Heart left ventricle (tissue), 16 donors: ENCODE data around the gene KATNB1. TPM values are rescaled to one million over a fixed set of nuclear protein-coding genes. Genes with fewer than 3 reads are reported as not detected.

Experiments
- ATAC-seq, 4 donors: fragments of 200-7000 bp; cut with Tn5 transposase; one replicate each; pipeline ENCODE4 v1.9.1; 2020 to 2022; ENCODE audit warnings: moderate library complexity in 4 of 4, mild to moderate bottlenecking in 3 of 4, moderate number of reproducible peaks in 1 of 4
- DNase-seq, 5 donors: peaks; one replicate each; pipeline ENCODE4 v3.0.0-alpha.2; 2020
- H3K27ac ChIP-seq, 12 donors: fragments of 200-600 bp; sonication (generic) in 4 of 12; one replicate each; pipeline versions ENCODE4 v1.5.0 to v1.8.0; 2016 to 2022; ENCODE audit warnings: mild to moderate bottlenecking in 2 of 12
- H3K27me3 ChIP-seq, 9 donors: fragments of 200-600 bp; sonication (generic) in 2 of 9; one replicate each; pipeline versions ENCODE4 v1.5.1 to v1.8.0; 2016 to 2022; ENCODE audit warnings: mild to moderate bottlenecking in 3 of 9
- H3K36me3 ChIP-seq, 9 donors: fragments of 200-600 bp; sonication (generic) in 2 of 9; one replicate each; pipeline versions ENCODE4 v1.5.0 to v1.8.0; 2018 to 2022; ENCODE audit warnings: mild to moderate bottlenecking in 2 of 9
- H3K4me1 ChIP-seq, 12 donors: fragments of 200-600 bp; sonication (generic) in 4 of 12; one replicate each; pipeline versions ENCODE4 v1.5.0 to v1.8.0; 2016 to 2022; ENCODE audit warnings: mild to moderate bottlenecking in 3 of 12
- H3K4me3 ChIP-seq, 12 donors: fragments of 200-600 bp; sonication (generic) in 4 of 12; one replicate each; pipeline versions ENCODE4 v1.5.0 to v1.8.0; 2017 to 2022; ENCODE audit warnings: mild to moderate bottlenecking in 9 of 12, moderate library complexity in 4 of 12
- H3K9me3 ChIP-seq, 12 donors: fragments of 200-600 bp; sonication (generic) in 4 of 12; one replicate each; pipeline versions ENCODE4 v1.5.0 to v1.8.0; 2016 to 2022; ENCODE audit warnings: mild to moderate bottlenecking in 1 of 12
- CTCF ChIP-seq, 12 donors: fragments of 200-600 bp; sonication (generic) in 4 of 12; IDR thresholded peaks; one replicate each; pipeline versions ENCODE4 v1.5.0 to v1.8.0; 2018 to 2022; ENCODE audit warnings: antibody characterized with exemption in 12 of 12, mild to moderate bottlenecking in 5 of 12
- POLR2A ChIP-seq, 2 donors: fragments of 450-650 bp; IDR thresholded peaks; one replicate each; pipeline ENCODE4 v1.6.1; 2017; ENCODE audit warnings: antibody characterized with exemption in 2 of 2, mild to moderate bottlenecking in 2 of 2, moderate library complexity in 2 of 2
- WGBS, 4 donors: extraction: QIAGEN DNeasy Blood & Tissue Kit in 2 of 4; methylation state at CpG; one replicate each; pipeline versions ENCODE4 v1.1.5 to v1.1.7; 2013 to 2018; 5-methylcytosine and 5-hydroxymethylcytosine counted together
- intact Hi-C, 10 donors: fragments of 100-400 bp; cut with DNase I; formaldehyde crosslinking; loops; one replicate each; pipeline versions ENCODE4 v1.11.1 to v1.14.2; 2022
- polyA plus RNA-seq, 2 donors: library from polyadenylated mRNA; stranded (reverse); fragments of 200-250 nt; gene quantifications; one replicate each; pipeline ENCODE4 v1.2.3, GENCODE V29; 2013
- total RNA-seq, 9 donors: library from RNA; depleted of rRNA in 2 of 9; stranded (reverse); fragments of >200 nt in 2 of 9; fragmentation: NEBNext Ultra II Directional in 3 of 9; extraction: Animal tissue kit (Norgen Biotek cat#: 25700) in 3 of 9; gene quantifications; one replicate each; pipeline versions ENCODE4 v1.1.0 to v1.2.4, GENCODE V29; 2016 to 2023
- donor health status: ischemic (EF 13 %, LVEDD 7.1; RV severe dilation, severe dysfunction).
- donor health status: healthy with polysubstance abuse.
- donor health status: DM: no; HTN: yes; CAD: no.
- donor health status: DM: no; HTN: no; CAD: no.
- donor health status: ischemic (EF 25% LVEDD 6.9; RV normal size, moderate dysfunction).
- donor health status: ischemic (EF 25% LVEDD 5.7; RV mildly dilated, moderate dysfunction).
- donor health status: healthy.
- donor health status: DM: yes; HTN: yes; CAD: no.
- donor health status: ischemic (EF 35%, LVEDD 5.7; RV mildly dilated, moderate dysfunction).
- donor health status: nonischemic (EF 11% LVEDD 7.7; RV severe dilation, severe dysfunction).
- donor health status: DM: yes; HTN: yes; CAD: no.
- donor health status: PGD.
- donor health status: ischemic (EF 29% LVEDD 5.4; RV normal size, mild dysfunction).
- donor health status: nonischemic (EF 23%, LVEDD 6.1; RV moderate dilation, normal function).

Gene KATNB1
- total and polyA plus RNA-seq, 11 donors: 8.0 to 20.5 (median 15.3) TPM

- ATAC-seq: peak in 3 of 4 donors; percentile 41 to 70 (median 53)
- H3K4me3 ChIP-seq: peak within 1 kb of the TSS in 4 of 12 donors; percentile 13 to 45 (median 30)
- intact Hi-C loops: no loop called here
- H3K27me3 ChIP-seq: peaks cover 0 to 4% (median 0%) of the 10 kb centered on the region in 9 donors
- WGBS, 4 donors: 34 to 46% (median 36%) methylated on average over 7 to 8 of the region's 8 CpGs
- peaks cover 0 to 11% (median 0%) of the 10 kb centered on the region in 12 donors for H3K4me1 ChIP-seq
- H3K36me3 ChIP-seq: no peaks in the 10 kb centered on the region
- TF ChIP-seq POLR2A (IDR thresholded peaks at IDR 0.05) (no peak), CTCF (IDR thresholded peaks at IDR 0.05) (no peak)
- no peak within 1 kb of the TSS for H3K27ac ChIP-seq
- peak in 2 of 5 donors; percentile 29 to 35 for DNase-seq
- no peaks in the 10 kb centered on the region for H3K9me3 ChIP-seq
These were observed 40.6 kb upstream of the KATNB1 start, which contains the start of gene DRC7 for GRCh38 chr16:57694725-57695679. Gene DRC7, plus strand, starts transcription at chr16:57694806. Its CDS starts 3,144 bp downstream, at chr16:57697950.

GRCh38 chr16:57695680-57696069, 39.9 kb upstream of the KATNB1 start:
- ATAC-seq: no peak
- no peaks in the 10 kb centered on the region for H3K9me3 ChIP-seq
- peaks cover 0 to 5% (median 0%) of the 10 kb centered on the region in 12 donors for H3K4me1 ChIP-seq
- no peak overlapping the region for H3K27ac ChIP-seq
- no peak for DNase-seq
- no peaks in the 10 kb centered on the region for H3K36me3 ChIP-seq
- 70 to 87% (median 76%) methylated on average over 5 of the region's 5 CpGs for WGBS, 4 donors
- TF ChIP-seq CTCF (IDR thresholded peaks at IDR 0.05) (no peak), POLR2A (IDR thresholded peaks at IDR 0.05) (no peak)
- intact Hi-C loops: no loop called here
- H3K4me3 ChIP-seq: no peak overlapping the region
- H3K27me3 ChIP-seq: no peaks in the 10 kb centered on the region

- ATAC-seq (no peak), DNase-seq (no peak)
- TF ChIP-seq CTCF (IDR thresholded peaks at IDR 0.05): no peak
- TF ChIP-seq POLR2A (IDR thresholded peaks at IDR 0.05): no peak
- Histone ChIP-seq H3K9me3 (no peaks in the 10 kb centered on the region), H3K27ac (no peak overlapping the region), H3K27me3 (no peaks in the 10 kb centered on the region), H3K36me3 (no peaks in the 10 kb centered on the region), H3K4me3 (no peak overlapping the region), H3K4me1 (no peaks in the 10 kb centered on the region)
- 88 to 92% (median 90%) methylated on average over 7 of the region's 7 CpGs for WGBS, 4 donors
- intact Hi-C loops: no loop called here
These were observed 39.3 kb upstream of the KATNB1 start for GRCh38 chr16:57696240-57696639.

GRCh38 chr16:57697896-57698537, 37.6 kb upstream of the KATNB1 start:
- no peaks in the 10 kb centered on the region for H3K4me1 ChIP-seq
- intact Hi-C loops: no loop called here
- H3K4me3 ChIP-seq: no peak overlapping the region
- WGBS, 4 donors: 89 to 94% (median 94%) methylated on average over 17 of the region's 17 CpGs
- ATAC-seq (no peak), DNase-seq (no peak)
- H3K27me3 ChIP-seq: no peaks in the 10 kb centered on the region
- TF ChIP-seq POLR2A (IDR thresholded peaks at IDR 0.05) (no peak), CTCF (IDR thresholded peaks at IDR 0.05) (no peak)
- H3K27ac ChIP-seq: no peak overlapping the region
- no peaks in the 10 kb centered on the region for H3K36me3 ChIP-seq
- no peaks in the 10 kb centered on the region for H3K9me3 ChIP-seq
